PC-9 (cell line): Measurements from ENCODE around the gene SMARCD1. TPM values are rescaled to one million over a fixed set of nuclear protein-coding genes. Genes with fewer than 3 reads are reported as not detected.

Experiments
- BruUV-seq: library from RNA; stranded (reverse); fragments of 400-500 nt; replicated peaks from 2 replicates; lab custom pipeline; 2021; lab: Mats Ljungman, UMichigan
- CTCF ChIA-PET: fragments of 300-600 bp; sonication (Branson Sonifier 250); formaldehyde crosslinking; loops from one replicate; lab custom pipeline; 2022; ENCODE audit warnings: antibody characterized with exemption; lab: Charles Lee
- POLR2A ChIA-PET: fragments of 300-600 bp; sonication (Branson Sonifier 250); formaldehyde crosslinking; loops from one replicate; lab custom pipeline; 2022; ENCODE audit warnings: antibody characterized with exemption; ENCODE audit not compliant: unreplicated experiment; lab: Charles Lee
- DNase-seq, 2 experiments: peaks; one replicate each; pipeline versions ENCODE4 v3.0.0 to v3.0.0-alpha.2; 2015 to 2022; ENCODE audit warnings: mixed read lengths in 1 of 2
- H2AFZ ChIP-seq: fragments of 200-600 bp; sonication (generic); 2 replicates; pipeline ENCODE4 v1.8.1; 2017; ENCODE audit warnings: antibody characterized with exemption
- H3F3A ChIP-seq: fragments of 200-600 bp; sonication (generic); 2 replicates; pipeline ENCODE4 v1.8.1; 2017; ENCODE audit warnings: antibody characterized with exemption, mild to moderate bottlenecking, low read depth; ENCODE audit not compliant: insufficient read depth
- H3K27ac ChIP-seq: fragments of 200-600 bp; sonication (generic); 2 replicates; pipeline ENCODE4 v1.6.1; 2016; ENCODE audit warnings: mixed run types
- H3K27me3 ChIP-seq: fragments of 200-600 bp; sonication (generic); 2 replicates; pipeline ENCODE4 v1.6.1; 2016; ENCODE audit warnings: low read depth, mixed run types; ENCODE audit not compliant: insufficient read depth
- H3K36me3 ChIP-seq: fragments of 200-600 bp; sonication (generic); 2 replicates; pipeline ENCODE4 v1.6.1; 2016; ENCODE audit warnings: low read depth, mixed run types
- H3K4me1 ChIP-seq: fragments of 200-600 bp; sonication (generic); replicated peaks from 2 replicates; pipeline ENCODE4 v1.6.1; 2016; ENCODE audit warnings: mixed run types; ENCODE audit not compliant: insufficient read depth
- H3K4me2 ChIP-seq: fragments of 200-600 bp; sonication (generic); 2 replicates; pipeline ENCODE4 v1.6.1; 2017; ENCODE audit warnings: mixed run types
- H3K4me3 ChIP-seq: fragments of 200-600 bp; sonication (generic); 2 replicates; pipeline ENCODE4 v1.6.1; 2016; ENCODE audit warnings: mixed run types
- H3K79me2 ChIP-seq: fragments of 200-600 bp; sonication (generic); 2 replicates; pipeline ENCODE4 v1.6.1; 2017; ENCODE audit warnings: low read depth, mixed run types
- H3K9me2 ChIP-seq: fragments of 200-600 bp; sonication (generic); 2 replicates; pipeline ENCODE4 v1.8.1; 2017; ENCODE audit warnings: mild to moderate bottlenecking; ENCODE audit not compliant: insufficient read depth
- H3K9me3 ChIP-seq: fragments of 200-600 bp; sonication (generic); 2 replicates; pipeline ENCODE4 v1.8.1; 2016; ENCODE audit warnings: low read depth; ENCODE audit not compliant: insufficient read depth
- H4K20me1 ChIP-seq: fragments of 200-600 bp; sonication (generic); 2 replicates; pipeline ENCODE4 v1.8.1; 2017; ENCODE audit not compliant: insufficient read depth
- CTCF ChIP-seq: fragments of 200-600 bp; sonication (generic); conservative IDR thresholded peaks from 2 replicates; pipeline ENCODE4 v1.6.1; 2017; ENCODE audit warnings: mixed run types, antibody characterized with exemption, mild to moderate bottlenecking, moderate library complexity
- EZH2 ChIP-seq: fragments of 200-600 bp; sonication (generic); IDR thresholded peaks from 2 replicates; pipeline ENCODE4 v1.8.0; 2017; ENCODE audit warnings: antibody characterized with exemption, low read depth
- intact Hi-C: fragments of 100-400 bp; cut with micrococcal nuclease; formaldehyde crosslinking; loops from one replicate; pipeline ENCODE4 v1.10.0; 2022; ENCODE audit not compliant: unreplicated experiment
- total RNA-seq: library from RNA; stranded (reverse); gene quantifications from 2 replicates; pipeline ENCODE4 v1.2.3, GENCODE V29; 2021

Gene SMARCD1
- total RNA-seq, 1 experiment from 2014 or later, result 48.8 TPM

- peaks cover 5% of the 10 kb centered on the region for H3K4me1 ChIP-seq
- DNase-seq, result peak in 1 of 2 experiments; percentile 37
- peaks cover 23% of the 10 kb centered on the region for H3K27me3 ChIP-seq
- intact Hi-C loops, result loop anchor here (1.0 to 10.0 kb wide), 4 partner anchors 189 to 411 kb away; partner anchors contain the start of gene BCDIN3D
- H3K36me3 ChIP-seq, result no peaks in the 10 kb centered on the region
- ChIA-PET POLR2A (interaction anchor here (0.6 kb wide), 1 partner anchor 188 kb away, joined by 5 read pairs; no protein-coding TSS in a partner anchor), CTCF (interaction anchor here (0.5 to 1.0 kb wide), 5 partner anchors 15 to 189 kb away, joined by 3 to 6 read pairs (median 3); no protein-coding TSS in a partner anchor)
- no peaks in the 10 kb centered on the region for H3K9me2 ChIP-seq
- H3K4me2 ChIP-seq, result peak overlapping the region; percentile 41
- no peak overlapping the region for H3K4me3 ChIP-seq
- no peak overlapping the region for H2AFZ ChIP-seq
- no peak overlapping the region for H3K27ac ChIP-seq
- no peaks in the 10 kb centered on the region for H3K79me2 ChIP-seq
- no peaks in the 10 kb centered on the region for H3F3A ChIP-seq
- no peaks in the 10 kb centered on the region for H4K20me1 ChIP-seq
- peak; percentile 93 for TF ChIP-seq CTCF
- no peak for TF ChIP-seq EZH2
- no peaks in the 10 kb centered on the region for H3K9me3 ChIP-seq
- no TSS peak for BruUV-seq
These were observed 29.1 kb upstream of the SMARCD1 start for GRCh38 chr12:50055831-50056638.

GRCh38 chr12:50056639-50056976 lies 28.5 kb upstream of the SMARCD1 start:
- H4K20me1 ChIP-seq, result no peaks in the 10 kb centered on the region
- DNase-seq, result no peak
- peak overlapping the region; percentile 87 for H2AFZ ChIP-seq
- H3K4me2 ChIP-seq, result peak overlapping the region; percentile 90
- no peaks in the 10 kb centered on the region for H3K9me2 ChIP-seq
- H3K9me3 ChIP-seq, result no peaks in the 10 kb centered on the region
- BruUV-seq, result no TSS peak
- H3K27ac ChIP-seq, result no peak overlapping the region
- POLR2A ChIA-PET, result interaction anchor here (0.6 kb wide), 1 partner anchor 189 kb away, joined by 5 read pairs; no protein-coding TSS in a partner anchor
- H3F3A ChIP-seq, result no peaks in the 10 kb centered on the region
- H3K36me3 ChIP-seq, result no peaks in the 10 kb centered on the region
- no peak for TF ChIP-seq EZH2
- TF ChIP-seq CTCF, result no peak
- intact Hi-C loops, result loop anchor here (1.0 to 10.0 kb wide), 4 partner anchors 189 to 412 kb away; partner anchors contain the start of gene BCDIN3D
- H3K27me3 ChIP-seq, result peaks cover 22% of the 10 kb centered on the region
- CTCF ChIA-PET, result interaction anchor here (0.5 to 1.0 kb wide), 4 partner anchors 80 to 189 kb away, joined by 3 to 6 read pairs (median 3); no protein-coding TSS in a partner anchor
- peaks cover 5% of the 10 kb centered on the region for H3K4me1 ChIP-seq
- H3K4me3 ChIP-seq, result peak overlapping the region; percentile 69; the same call in 1 of the 2 replicates
- H3K79me2 ChIP-seq, result no peaks in the 10 kb centered on the region

GRCh38 chr12:50057000-50057841 lies 27.9 kb upstream of the SMARCD1 start, which contains the start of gene ASIC1:
TSS of gene ASIC1 (plus strand) at chr12:50057596. CDS start at chr12:50058767, 1,171 bp downstream.
- ChIA-PET POLR2A (interaction anchor here (0.6 kb wide), 1 partner anchor 190 kb away, joined by 5 read pairs; no protein-coding TSS in a partner anchor), CTCF (no interaction called here)
- no peak for TF ChIP-seq CTCF
- no peak for TF ChIP-seq EZH2
- peak within 1 kb of the TSS; percentile 90 for H3K4me2 ChIP-seq
- H3K4me3 ChIP-seq, result peak within 1 kb of the TSS; percentile 69
- H4K20me1 ChIP-seq, result no peaks in the 10 kb centered on the region
- no peaks in the 10 kb centered on the region for H3K9me2 ChIP-seq
- H3F3A ChIP-seq, result no peaks in the 10 kb centered on the region
- no peaks in the 10 kb centered on the region for H3K9me3 ChIP-seq
- H3K36me3 ChIP-seq, result no peaks in the 10 kb centered on the region
- intact Hi-C loops, result loop anchor here (1.0 to 10.0 kb wide), 4 partner anchors 190 to 412 kb away; partner anchors contain the start of gene BCDIN3D
- H3K4me1 ChIP-seq, result peaks cover 5% of the 10 kb centered on the region
- DNase-seq, result peak in 1 of 2 experiments; percentile 59
- BruUV-seq, result no TSS peak
- H2AFZ ChIP-seq, result peak within 1 kb of the TSS; percentile 87
- H3K79me2 ChIP-seq, result no peaks in the 10 kb centered on the region
- peaks cover 16% of the 10 kb centered on the region for H3K27me3 ChIP-seq
- no peak within 1 kb of the TSS for H3K27ac ChIP-seq
